Measurements from ENCODE around the gene NHEJ1.
A peak's percentile ranks its signal among the peaks of the same experiment; 100 is the strongest.

NHEJ1 gene

DNA sequence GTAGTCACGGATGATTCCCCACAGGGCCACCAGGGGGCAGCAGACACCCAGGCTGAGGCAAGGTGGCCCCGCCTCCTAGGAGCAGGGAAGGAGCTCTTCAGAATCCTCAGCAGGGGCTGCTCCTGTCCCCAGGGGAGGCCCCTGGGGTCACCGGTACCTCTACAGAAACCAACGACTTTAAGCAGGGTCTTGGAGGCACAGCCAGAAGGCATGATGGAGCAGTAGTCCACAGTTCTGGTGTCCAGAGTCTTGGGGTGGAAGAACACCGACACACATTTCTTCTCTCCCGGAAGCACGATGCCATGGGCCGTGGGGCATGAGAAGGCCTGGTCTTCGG lies 130.8 kb downstream of the NHEJ1 start:
- DNase-seq (ENCODE audit: low read depth in 2 of 2) = peak; percentile 54 to 70

- no peak for DNase-seq (ENCODE audit: low read depth in 2 of 2)
These were observed 131.4 kb downstream of the NHEJ1 start for GRCh38 chr2:219028996-219029828.

DNA sequence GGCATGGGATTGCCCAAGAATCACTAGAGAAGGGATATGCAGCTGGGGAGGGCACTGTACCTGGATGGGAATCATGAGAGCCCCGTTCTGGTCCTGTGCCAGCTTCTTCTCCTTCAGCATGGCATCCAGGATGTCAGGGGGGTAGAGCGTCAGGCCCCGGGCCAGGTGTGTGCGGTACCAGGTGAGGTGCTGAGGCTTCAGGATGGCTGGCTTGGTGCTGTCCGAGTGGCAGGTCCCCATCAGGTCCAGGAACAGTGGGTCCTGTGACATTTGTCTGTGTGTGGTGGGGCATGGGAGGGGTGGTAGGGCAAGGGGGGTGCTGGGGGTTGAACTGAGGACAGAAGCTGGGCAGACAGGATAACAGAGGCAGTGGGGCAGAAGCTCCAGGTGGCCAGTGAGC lies 132.5 kb downstream of the NHEJ1 start:
- no peak for DNase-seq (ENCODE audit: low read depth in 2 of 2)

DNA sequence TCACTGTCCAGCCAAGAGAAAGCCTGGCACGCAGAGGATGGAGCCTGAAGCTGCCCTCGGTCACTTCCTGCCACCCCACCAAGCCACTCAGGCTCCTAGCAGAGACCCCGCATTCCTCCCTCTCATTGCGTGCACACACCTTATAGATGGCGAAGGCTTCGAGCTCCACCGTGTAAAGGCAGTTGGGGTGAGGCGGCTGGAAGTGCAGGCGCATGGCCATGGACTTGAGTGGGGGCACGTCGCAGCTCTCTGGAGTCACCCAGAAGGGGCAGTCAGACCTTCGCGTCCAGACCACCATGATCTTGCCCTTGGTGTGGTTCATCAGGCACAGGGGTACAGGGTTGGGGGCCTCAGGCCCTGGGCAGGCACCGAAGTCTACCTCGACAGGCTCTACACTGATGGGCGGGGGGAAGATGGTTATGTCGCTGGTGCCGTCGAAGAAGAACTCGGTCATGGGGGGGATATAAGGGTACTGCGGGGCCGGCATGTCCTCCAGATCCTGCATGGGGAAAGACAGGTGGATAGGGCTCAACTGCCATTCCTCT lies 133.0 kb downstream of the NHEJ1 start:
- DNase-seq (ENCODE audit: low read depth in 2 of 2) = no peak

DNA sequence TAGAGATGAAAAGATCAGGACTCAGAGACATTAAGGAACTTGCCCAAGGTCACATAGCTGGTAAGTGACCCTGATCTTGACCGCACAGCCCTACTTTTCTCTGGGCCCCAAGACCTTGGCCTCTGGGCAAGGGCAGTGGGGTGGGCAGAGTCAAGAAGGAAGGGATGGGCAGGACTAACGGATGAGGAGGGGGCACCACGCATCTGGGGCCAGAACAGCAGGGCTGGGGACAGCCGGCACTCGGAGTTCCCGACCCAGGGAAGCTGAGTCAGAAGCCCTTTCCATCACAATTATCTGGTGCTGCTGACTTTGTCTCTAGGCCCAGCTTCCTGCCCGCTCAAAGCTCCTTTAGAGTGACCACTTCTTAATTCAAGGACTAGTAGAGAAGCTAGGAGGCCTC lies 133.7 kb downstream of the NHEJ1 start:
- DNase-seq (ENCODE audit: low read depth in 2 of 2) = no peak

DNA sequence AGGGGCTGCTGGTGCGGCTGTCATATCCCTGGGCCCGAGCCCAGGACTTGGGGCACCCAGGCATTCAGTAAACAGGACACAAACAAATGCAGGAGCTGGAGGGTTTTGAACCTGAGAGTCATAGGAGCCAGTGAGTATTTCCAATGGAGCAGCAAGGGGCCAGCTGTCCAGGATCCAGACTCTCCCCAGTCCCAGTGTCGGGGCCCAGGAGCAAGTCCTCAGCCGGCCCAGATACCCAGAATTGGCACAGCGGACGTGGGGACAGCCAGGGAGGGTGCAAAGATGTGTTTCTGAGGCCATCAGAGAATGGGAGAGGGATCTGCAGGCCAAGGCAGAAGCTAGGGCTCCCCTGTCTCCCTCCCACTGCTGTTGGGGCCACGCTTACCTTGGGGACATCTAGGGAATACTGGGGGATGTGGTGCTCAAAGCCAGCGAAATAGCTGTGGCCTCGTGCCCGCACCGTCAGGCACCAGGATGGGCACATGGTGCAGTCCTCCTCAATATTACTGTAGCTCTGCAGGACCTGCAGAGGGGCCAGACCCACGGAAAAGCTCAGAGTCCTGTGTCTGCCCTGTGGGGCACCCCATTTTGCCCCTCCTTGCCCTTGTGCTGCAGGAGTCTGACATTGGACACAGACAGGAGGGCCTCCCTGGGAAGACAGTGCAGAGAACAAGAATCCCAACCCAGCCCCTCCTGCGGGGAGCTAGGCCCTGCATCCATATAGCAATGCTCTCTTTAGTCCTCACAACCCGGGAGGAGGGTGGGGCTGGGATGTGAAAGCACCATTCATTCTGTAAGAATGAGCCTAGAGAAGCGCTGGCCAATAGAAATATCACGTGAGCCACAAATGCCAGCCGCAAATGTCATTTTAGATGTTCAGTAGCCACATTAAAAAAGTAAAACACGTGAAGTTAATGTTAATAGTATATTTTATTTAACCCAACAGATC lies 134.7 kb downstream of the NHEJ1 start:
- DNase-seq (ENCODE audit: low read depth in 2 of 2) = no peak

All from stimulated activated CD4-positive, alpha-beta T cell treated with anti-CD3 and anti-CD28 coated beads, Interleukin-12 subunit alpha, Interleukin-12 subunit beta, amount 100 ng/mL, for 24 hours (primary cell).